LNCAP (cell line): ENCODE results near the gene TFPT.

Experiments
- TF ChIP-seq, protein P1 (sequence below): fragments of 450-650 bp; IDR thresholded peaks from 2 replicates; pipeline ENCODE4 v1.5.1; 2017; ENCODE audit warnings: mild to moderate bottlenecking

The TFPT gene

DNA sequence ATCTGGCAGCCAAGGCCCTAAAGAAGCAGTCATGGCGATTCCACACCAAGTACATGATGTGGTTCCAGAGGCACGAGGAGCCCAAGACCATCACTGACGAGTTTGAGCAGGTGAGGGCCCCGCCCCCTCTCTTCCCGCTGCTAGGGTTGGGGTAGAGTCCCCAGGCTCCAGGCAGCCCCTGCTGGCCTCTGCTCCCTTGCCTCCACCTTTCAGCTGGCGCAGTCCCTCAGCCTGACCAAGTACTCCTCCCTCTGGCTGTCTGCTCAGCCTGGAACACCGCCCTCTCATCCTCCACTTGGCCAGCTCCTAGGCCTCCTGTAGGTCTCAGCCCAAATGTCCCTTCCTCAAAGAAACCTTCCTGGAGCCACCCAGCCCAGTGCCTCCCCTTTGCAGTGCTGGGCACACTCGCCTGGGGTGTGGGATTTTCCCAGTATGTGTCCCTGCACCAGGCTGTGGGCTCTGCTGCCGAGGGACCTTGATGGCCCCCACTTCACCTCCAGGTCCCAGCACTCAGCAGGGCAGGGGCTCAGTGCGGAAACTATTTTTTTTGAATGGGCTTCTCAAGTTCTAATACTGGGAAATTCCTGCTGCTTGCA lies 38.4 kb upstream of the TFPT start:
- TF ChIP-seq, protein P1, sequence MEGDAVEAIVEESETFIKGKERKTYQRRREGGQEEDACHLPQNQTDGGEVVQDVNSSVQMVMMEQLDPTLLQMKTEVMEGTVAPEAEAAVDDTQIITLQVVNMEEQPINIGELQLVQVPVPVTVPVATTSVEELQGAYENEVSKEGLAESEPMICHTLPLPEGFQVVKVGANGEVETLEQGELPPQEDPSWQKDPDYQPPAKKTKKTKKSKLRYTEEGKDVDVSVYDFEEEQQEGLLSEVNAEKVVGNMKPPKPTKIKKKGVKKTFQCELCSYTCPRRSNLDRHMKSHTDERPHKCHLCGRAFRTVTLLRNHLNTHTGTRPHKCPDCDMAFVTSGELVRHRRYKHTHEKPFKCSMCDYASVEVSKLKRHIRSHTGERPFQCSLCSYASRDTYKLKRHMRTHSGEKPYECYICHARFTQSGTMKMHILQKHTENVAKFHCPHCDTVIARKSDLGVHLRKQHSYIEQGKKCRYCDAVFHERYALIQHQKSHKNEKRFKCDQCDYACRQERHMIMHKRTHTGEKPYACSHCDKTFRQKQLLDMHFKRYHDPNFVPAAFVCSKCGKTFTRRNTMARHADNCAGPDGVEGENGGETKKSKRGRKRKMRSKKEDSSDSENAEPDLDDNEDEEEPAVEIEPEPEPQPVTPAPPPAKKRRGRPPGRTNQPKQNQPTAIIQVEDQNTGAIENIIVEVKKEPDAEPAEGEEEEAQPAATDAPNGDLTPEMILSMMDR: no peak

DNA sequence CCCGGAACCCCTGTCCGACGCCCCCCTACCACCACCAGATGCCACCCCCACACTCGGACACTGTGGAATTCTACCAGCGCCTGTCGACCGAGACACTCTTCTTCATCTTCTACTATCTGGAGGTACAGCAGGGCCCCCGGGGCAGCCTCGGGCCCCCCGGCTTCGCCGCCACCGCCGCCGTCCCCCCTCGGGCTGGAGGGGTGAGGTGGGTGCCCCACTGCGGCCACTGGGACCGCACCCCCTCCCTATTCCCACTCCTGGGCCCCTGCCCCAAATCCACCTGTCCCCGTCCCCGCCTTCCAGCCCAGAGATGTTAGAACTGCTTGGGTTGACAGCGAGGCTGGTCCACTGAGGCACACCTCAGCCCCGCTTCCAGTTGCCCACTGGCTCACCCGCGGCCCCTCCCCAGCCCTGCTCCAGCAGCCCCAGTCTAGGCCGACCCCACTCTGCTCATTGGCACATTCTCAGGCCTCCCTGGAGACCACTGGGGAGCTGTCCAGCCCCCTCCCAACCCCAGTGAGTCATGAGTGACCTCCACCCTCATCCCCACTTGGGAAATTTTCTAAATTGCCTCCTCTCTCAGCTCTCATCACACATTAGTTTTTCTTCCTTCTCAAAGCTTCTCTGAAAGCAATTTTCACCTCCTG lies 37.5 kb upstream of the TFPT start:
- TF ChIP-seq, protein P1: no peak

- TF ChIP-seq, protein P1: no peak
Observed at GRCh38 chr19:54152267-54152666, 36.8 kb upstream of the TFPT start.

GRCh38 chr19:54151362-54152035 lies 36.0 kb upstream of the TFPT start:
- TF ChIP-seq, protein P1: no peak

GRCh38 chr19:54149021-54149812 lies 33.8 kb upstream of the TFPT start:
- TF ChIP-seq, protein P1: no peak

DNA sequence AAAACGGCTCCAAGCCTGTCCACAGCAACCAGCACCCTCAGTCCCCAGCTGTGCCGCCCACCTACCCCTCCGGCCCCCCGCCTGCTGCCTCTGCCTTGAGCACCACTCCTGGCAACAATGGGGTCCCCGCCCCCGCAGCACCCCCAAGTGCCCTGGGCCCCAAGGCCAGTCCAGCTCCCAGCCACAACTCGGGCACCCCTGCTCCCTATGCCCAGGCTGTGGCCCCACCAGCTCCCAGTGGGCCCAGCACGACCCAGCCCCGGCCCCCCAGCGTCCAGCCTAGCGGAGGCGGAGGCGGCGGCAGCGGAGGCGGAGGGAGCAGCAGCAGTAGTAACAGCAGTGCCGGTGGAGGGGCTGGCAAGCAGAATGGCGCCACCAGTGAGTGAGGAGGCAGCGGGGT lies 32.7 kb upstream of the TFPT start:
- TF ChIP-seq, protein P1: no peak

- TF ChIP-seq, protein P1: no peak
Observed at GRCh38 chr19:54147676-54148075, 32.2 kb upstream of the TFPT start.
